Colonic mucosa (tissue), 4 donors: ENCODE data around the gene MYADM. TPM values are rescaled to one million over a fixed set of nuclear protein-coding genes. Genes with fewer than 3 reads are reported as not detected.
A peak's percentile ranks its signal among the peaks of the same experiment; 100 is the strongest.

Source experiments
- DNase-seq: peaks from one replicate; pipeline ENCODE4 v3.0.0-alpha.2; 2020
- H3K27ac ChIP-seq: fragments of 200-600 bp; one replicate; pipeline ENCODE4 v1.8.0; 2021
- H3K27me3 ChIP-seq: fragments of 200-600 bp; one replicate; pipeline ENCODE4 v1.8.0; 2021
- H3K36me3 ChIP-seq: fragments of 200-600 bp; one replicate; pipeline ENCODE4 v1.8.0; 2021
- H3K4me1 ChIP-seq: fragments of 200-600 bp; one replicate; pipeline ENCODE4 v1.8.0; 2021; ENCODE audit warnings: mild to moderate bottlenecking
- H3K4me3 ChIP-seq: fragments of 200-600 bp; one replicate; pipeline ENCODE4 v1.8.0; 2021
- H3K9ac ChIP-seq, 2 donors: one replicate each; pipeline ENCODE4 v1.7.0; 2013; ENCODE audit warnings: control low read depth in 2 of 2, low read depth in 2 of 2, low read length in 2 of 2
- H3K9me3 ChIP-seq: fragments of 200-600 bp; one replicate; pipeline ENCODE4 v1.8.0; 2021
- CTCF ChIP-seq: fragments of 200-600 bp; IDR thresholded peaks from one replicate; pipeline ENCODE4 v1.8.0; 2022; ENCODE audit warnings: antibody characterized with exemption, mild to moderate bottlenecking
- intact Hi-C: fragments of 100-400 bp; cut with DNase I; formaldehyde crosslinking; loops from one replicate; pipeline ENCODE4 v1.14.1; 2022
- total RNA-seq, 2 donors: library from RNA; stranded (reverse); fragmentation: NEBNext Ultra II Directional in 1 of 2; extraction: Animal tissue kit (Norgen Biotek cat#: 25700) in 1 of 2; gene quantifications; one replicate each; pipeline ENCODE4 v1.2.1, GENCODE V29; 2021
- donor health status: healthy.
- donor health status: DM: no; HTN: no; CAD: no.
- donor health status: DM: no; HTN: no; CAD: no.

The MYADM gene
- total RNA-seq, 2 donors from 2014 or later = 80.5 to 110 TPM

DNA sequence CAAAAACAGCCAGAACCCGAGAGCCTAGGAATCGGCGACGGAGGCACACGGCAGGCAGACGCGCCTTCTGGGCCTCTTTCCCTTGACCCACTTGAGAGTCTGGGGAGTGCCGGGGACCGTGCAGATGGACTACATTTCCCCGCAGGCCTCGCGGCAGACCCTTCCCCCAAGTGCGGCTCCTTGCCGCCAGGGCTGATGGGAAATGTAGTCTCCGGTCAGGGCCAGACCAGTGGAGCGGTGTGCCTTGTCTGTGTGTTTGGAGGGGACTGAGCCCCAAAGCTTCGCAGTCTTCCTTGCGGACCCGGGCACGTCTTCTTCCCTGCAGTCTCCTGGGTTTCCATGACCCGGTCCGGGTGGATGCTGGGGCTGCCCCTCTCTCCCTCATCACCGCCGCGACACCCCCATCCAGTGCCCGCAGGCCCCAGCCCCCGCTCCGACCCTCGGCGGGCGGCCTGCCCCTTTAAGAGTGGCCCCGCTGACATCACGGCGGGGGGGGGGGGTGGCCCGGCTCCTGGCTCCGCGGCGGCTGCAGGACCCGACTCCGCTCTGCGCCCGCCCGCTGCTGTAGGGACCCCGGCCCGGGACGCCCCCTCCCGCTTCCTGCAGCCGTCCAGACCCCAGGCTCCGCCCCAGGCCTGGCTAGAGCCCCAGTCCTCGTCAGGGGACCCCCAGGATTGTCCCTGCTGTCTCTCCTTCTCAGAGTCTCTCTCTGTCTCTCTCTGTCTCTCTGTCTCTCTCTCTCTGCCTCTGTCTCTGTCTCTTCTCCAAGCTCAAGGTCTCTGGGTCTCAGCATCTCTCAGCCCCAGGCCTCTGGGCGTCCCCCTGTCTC is 40.6 kb downstream of the MYADM start:
- Histone ChIP-seq H3K27ac (no peak overlapping the region), H3K9me3 (no peaks in the 10 kb centered on the region), H3K36me3 (no peaks in the 10 kb centered on the region), H3K9ac (no peak overlapping the region), H3K27me3 (peaks cover 36% of the 10 kb centered on the region), H3K4me3 (no peak overlapping the region), H3K4me1 (no peaks in the 10 kb centered on the region)
- peak; percentile 32 for DNase-seq
- intact Hi-C loops = loop anchor here (5.0 to 10.0 kb wide), 2 partner anchors 64 to 114 kb away; no protein-coding TSS in a partner anchor
- no peak for TF ChIP-seq CTCF

- Histone ChIP-seq H3K4me3 (no peak within 1 kb of the TSS), H3K9ac (no peak within 1 kb of the TSS), H3K9me3 (no peaks in the 10 kb centered on the region), H3K4me1 (no peaks in the 10 kb centered on the region), H3K27me3 (peaks cover 36% of the 10 kb centered on the region), H3K27ac (no peak within 1 kb of the TSS), H3K36me3 (no peaks in the 10 kb centered on the region)
- no peak for TF ChIP-seq CTCF
- intact Hi-C loops = loop anchor here (5.0 to 10.0 kb wide), 2 partner anchors 64 to 113 kb away; no protein-coding TSS in a partner anchor
- no peak for DNase-seq
Measured at GRCh38 chr19:53908935-53909415, 41.3 kb downstream of the MYADM start, which contains the start of gene CACNG7. TSS of gene CACNG7 (plus strand) at chr19:53909278. CDS start at chr19:53912832, 3,554 bp downstream.

- Histone ChIP-seq H3K9ac (no peak overlapping the region), H3K4me3 (no peak overlapping the region), H3K36me3 (no peaks in the 10 kb centered on the region), H3K9me3 (no peaks in the 10 kb centered on the region), H3K27me3 (peaks cover 36% of the 10 kb centered on the region), H3K4me1 (no peaks in the 10 kb centered on the region), H3K27ac (no peak overlapping the region)
- DNase-seq = no peak
- intact Hi-C loops = loop anchor here (5.0 to 10.0 kb wide), 2 partner anchors 65 to 113 kb away; no protein-coding TSS in a partner anchor
- TF ChIP-seq CTCF = no peak
Measured at GRCh38 chr19:53909471-53910169, 41.9 kb downstream of the MYADM start.

DNA sequence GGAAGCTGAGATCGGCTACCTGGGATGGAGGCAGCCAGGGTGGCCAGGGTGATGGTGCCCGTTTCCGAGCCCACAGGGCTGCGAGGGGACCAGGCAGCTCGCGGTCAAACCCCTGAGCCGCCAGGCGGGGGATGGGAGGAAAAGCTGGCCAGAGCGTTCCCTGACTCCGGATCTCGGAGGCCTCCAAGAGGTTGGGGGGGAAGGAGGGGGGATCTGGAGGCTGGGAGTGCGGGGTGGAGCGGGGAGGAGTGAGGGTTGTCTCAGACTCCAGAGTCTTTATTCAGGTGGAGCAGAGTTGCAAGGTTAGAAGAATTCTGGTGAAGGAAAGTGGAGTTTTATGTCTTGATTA is 42.5 kb downstream of the MYADM start:
- no peak for DNase-seq
- H3K9ac ChIP-seq = no peak overlapping the region
- intact Hi-C loops = no loop called here
- no peaks in the 10 kb centered on the region for H3K4me1 ChIP-seq
- H3K27ac ChIP-seq = no peak overlapping the region
- H3K9me3 ChIP-seq = no peaks in the 10 kb centered on the region
- H3K27me3 ChIP-seq = peaks cover 36% of the 10 kb centered on the region
- no peak overlapping the region for H3K4me3 ChIP-seq
- no peaks in the 10 kb centered on the region for H3K36me3 ChIP-seq
- no peak for TF ChIP-seq CTCF

DNA sequence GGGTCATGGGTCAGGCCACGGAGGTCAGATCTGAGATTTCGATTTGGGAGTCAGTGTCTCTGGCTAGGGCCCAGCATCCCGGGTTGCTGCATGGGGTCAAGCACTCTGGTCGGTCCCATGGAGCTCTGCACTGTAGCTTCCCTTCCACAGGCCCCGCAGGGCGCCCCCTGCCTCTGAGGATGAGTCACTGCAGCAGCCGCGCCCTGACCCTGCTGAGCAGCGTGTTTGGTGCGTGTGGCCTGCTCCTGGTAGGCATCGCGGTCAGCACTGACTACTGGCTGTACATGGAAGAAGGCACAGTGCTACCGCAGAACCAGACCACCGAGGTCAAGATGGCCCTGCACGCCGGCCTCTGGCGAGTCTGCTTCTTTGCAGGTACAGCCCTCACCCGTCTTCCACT is 45.0 kb downstream of the MYADM start:
- H3K9ac ChIP-seq = no peak overlapping the region
- H3K4me3 ChIP-seq = no peak overlapping the region
- peak; percentile 13 for TF ChIP-seq CTCF
- peaks cover 23% of the 10 kb centered on the region for H3K27me3 ChIP-seq
- H3K9me3 ChIP-seq = no peaks in the 10 kb centered on the region
- intact Hi-C loops = no loop called here
- no peaks in the 10 kb centered on the region for H3K4me1 ChIP-seq
- DNase-seq = no peak
- no peak overlapping the region for H3K27ac ChIP-seq
- H3K36me3 ChIP-seq = no peaks in the 10 kb centered on the region
